ENCODE results near the gene HYCC2.

GRCh38 chr2:201084863-201085262, 13.4 kb upstream of the HYCC2 start:
- TF ChIP-seq CTCF (IDR thresholded peaks at IDR 0.05; ENCODE audit: insufficient read depth, low read depth, low read length) (no peak), EZH2 (IDR thresholded peaks at IDR 0.05; ENCODE audit: insufficient read depth, low read length) (no peak)

All from astrocyte (in vitro differentiated cells and primary cell).